GM19452 (cell line): ENCODE measurements around the gene RFX3.

Source experiments
- ATAC-seq: cut with Tn5 transposase; IDR thresholded peaks from one replicate; pipeline ENCODE4 v1.9.1; 2021; ENCODE audit not compliant: unreplicated experiment

RFX3 gene

GRCh38 chr9:3290231-3290840 is 235.5 kb downstream of the RFX3 start:
- ATAC-seq = no peak

- no peak for ATAC-seq
These were observed 237.1 kb downstream of the RFX3 start for GRCh38 chr9:3288686-3289085.

- no peak for ATAC-seq
These were observed 240.2 kb downstream of the RFX3 start for GRCh38 chr9:3285365-3286161.

GRCh38 chr9:3282365-3282764 is 243.4 kb downstream of the RFX3 start:
- ATAC-seq = no peak

- ATAC-seq = peak; percentile 82
These were observed 244.4 kb downstream of the RFX3 start for GRCh38 chr9:3281399-3281798.

- ATAC-seq = no peak
These were observed 248.6 kb downstream of the RFX3 start for GRCh38 chr9:3277200-3277599.

GRCh38 chr9:3271581-3271980 is 254.2 kb downstream of the RFX3 start:
- no peak for ATAC-seq

GRCh38 chr9:3271157-3271556 is 254.6 kb downstream of the RFX3 start:
- ATAC-seq = no peak

GRCh38 chr9:3268223-3268622 is 257.6 kb downstream of the RFX3 start:
- ATAC-seq = no peak

GRCh38 chr9:3263698-3264097 is 262.1 kb downstream of the RFX3 start:
- ATAC-seq = no peak

GRCh38 chr9:3262826-3263529 is 262.8 kb downstream of the RFX3 start:
- ATAC-seq = no peak

- ATAC-seq = no peak
These were observed 264.3 kb downstream of the RFX3 start for GRCh38 chr9:3261484-3261883.

GRCh38 chr9:3256571-3257330 is 269.1 kb downstream of the RFX3 start:
- ATAC-seq = no peak

GRCh38 chr9:3251309-3251708 is 274.5 kb downstream of the RFX3 start:
- ATAC-seq = no peak

- ATAC-seq = no peak
These were observed 275.1 kb downstream of the RFX3 start for GRCh38 chr9:3250741-3251140.

GRCh38 chr9:3247211-3247610 is 278.6 kb downstream of the RFX3 start:
- no peak for ATAC-seq

GRCh38 chr9:3246241-3246640 is 279.6 kb downstream of the RFX3 start:
- ATAC-seq = no peak

- no peak for ATAC-seq
These were observed 280.7 kb downstream of the RFX3 start for GRCh38 chr9:3244963-3245653.

GRCh38 chr9:3243683-3244082 is 282.1 kb downstream of the RFX3 start:
- ATAC-seq = no peak

GRCh38 chr9:3241290-3241689 is 284.5 kb downstream of the RFX3 start:
- ATAC-seq = no peak
